KBM-7 (cell line): Measurements from ENCODE around the gene PDE7B.

Experiments used
- DNase-seq: peaks from one replicate; pipeline ENCODE4 v3.0.0-alpha.2; 2015
- in situ Hi-C: fragments of 300-500 bp; cut with MboI; formaldehyde crosslinking; loops from 2 replicates; pipeline ENCODE4 v1.14.3; 2020; ENCODE audit warnings: low sequenced_read_pairs, low pct_unique_long_range_greater_than_20kb, mixed read lengths

PDE7B gene

DNA sequence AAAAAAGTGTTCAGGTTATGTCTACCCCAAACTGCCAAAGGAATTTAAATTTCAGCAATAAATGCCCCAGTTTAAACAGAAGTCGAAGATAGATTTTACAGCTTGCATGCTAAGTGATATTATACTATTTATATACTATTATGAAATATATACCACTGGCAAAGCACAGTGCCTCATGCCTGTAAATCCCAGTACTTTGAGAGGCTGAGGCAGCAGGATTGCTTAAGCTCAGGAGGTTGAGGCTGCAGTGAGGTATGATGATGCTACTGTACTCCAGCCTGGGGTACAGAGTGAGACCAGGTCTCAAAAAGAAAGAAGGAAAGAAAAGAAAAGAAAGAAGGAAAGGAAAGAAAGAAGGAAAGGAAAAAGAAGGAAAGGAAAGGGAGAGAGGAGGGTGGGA, 296.6 kb downstream of the PDE7B start:
- no peak for DNase-seq
- in situ Hi-C loops, result no loop called here

DNA sequence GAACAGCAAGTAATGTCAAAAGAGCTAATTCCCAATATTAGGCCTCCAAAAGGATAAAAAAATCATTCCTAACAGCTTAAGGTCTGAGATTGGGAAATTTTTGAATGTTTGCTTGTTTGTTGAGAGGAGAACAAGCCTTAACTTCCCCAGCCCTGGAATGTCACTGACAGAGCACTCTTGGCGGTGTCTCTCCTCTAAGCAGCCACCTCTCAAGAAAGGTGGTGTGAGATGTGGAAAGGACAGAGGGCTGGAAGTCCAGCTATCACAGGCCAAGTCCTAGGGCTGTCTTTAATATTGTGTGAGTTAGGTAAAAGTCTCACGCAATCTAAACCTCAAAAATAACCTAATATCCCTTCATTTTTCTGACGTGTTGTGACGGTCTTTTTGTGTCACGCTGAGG, 297.0 kb downstream of the PDE7B start:
- in situ Hi-C loops, result no loop called here
- no peak for DNase-seq

DNA sequence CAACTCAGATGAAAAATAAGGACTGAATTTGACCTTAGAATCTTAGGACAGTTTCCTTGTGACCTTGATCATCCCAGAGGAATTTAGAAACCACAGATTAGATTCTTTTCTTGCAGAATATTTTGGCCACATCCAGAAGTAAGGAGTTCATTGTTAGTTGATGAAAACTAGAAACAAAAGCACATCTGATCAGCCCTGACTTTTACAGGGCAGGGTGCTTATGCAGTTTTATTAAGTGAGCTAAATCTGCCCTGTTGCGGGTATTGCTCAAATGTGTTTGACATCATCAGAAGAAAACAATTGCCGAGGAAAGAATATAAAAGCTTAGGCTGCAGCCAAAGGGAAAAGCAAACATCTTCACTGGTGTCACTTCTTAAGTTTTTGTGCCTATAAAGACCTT, 297.8 kb downstream of the PDE7B start:
- in situ Hi-C loops, result no loop called here
- DNase-seq, result no peak

DNA sequence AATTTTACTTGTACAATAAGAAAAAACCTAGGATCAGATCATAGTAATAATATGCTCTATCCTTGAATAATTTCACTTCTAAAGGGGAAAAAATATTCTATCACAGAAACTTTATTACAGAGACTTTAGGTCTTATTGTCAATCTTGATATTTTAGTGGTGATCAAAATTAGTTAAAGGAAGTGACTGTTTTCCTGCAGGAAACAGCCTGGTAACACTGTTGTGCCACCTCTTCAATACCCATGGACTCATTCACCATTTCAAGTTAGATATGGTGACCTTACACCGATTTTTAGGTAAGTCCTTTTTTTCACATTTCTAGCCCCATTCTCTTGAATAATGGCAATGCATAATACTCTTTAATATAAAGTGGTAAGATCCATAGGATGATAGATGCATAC, 299.5 kb downstream of the PDE7B start:
- no peak for DNase-seq
- in situ Hi-C loops, result no loop called here

DNA sequence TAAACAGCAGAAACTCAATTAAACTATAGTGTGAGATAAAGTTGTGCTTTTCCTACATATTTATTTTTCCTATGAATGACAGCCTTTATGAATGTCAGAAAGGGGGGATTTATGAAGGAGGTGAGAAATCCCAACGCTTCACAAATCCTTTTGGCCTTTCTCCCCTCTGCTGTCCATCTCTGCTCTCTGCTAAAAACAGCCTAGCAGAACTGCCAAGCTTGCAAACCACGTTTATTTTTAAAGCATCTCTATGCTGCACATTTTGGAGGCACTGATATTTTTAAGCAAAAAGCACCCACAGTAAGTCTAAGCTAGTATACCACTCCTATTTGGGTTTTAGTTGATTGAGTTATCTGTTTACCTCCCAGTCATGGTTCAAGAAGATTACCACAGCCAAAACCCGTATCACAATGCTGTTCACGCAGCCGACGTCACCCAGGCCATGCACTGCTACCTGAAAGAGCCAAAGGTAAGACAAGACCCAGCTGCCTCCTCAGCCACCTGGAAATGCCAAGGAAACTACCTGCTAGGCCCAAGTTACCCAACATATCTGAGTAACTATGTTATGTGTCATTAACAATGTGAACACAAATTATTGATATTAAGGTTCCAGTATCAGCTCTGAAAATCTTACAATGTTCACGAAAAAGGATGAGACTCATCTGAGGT, 302.3 kb downstream of the PDE7B start:
- no peak for DNase-seq
- in situ Hi-C loops, result no loop called here

DNA sequence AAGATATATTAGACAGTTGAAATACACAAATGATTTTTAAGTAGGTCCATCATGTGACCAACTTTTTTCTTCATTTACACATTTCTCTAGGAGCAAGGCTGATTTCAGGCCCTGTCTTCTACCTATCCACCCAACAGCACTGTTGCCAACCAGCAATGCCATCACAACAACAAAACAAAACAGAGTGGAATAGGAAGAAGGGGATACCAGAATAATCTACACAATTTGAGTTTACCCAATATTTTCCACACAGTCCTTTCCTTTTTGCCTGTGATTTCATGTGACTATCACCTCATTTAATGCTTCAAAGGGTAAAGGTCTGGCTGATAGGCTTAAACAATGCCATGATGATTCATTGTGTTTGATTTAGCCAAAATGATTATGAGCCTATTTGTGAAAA, 303.7 kb downstream of the PDE7B start:
- DNase-seq, result no peak
- in situ Hi-C loops, result no loop called here

DNA sequence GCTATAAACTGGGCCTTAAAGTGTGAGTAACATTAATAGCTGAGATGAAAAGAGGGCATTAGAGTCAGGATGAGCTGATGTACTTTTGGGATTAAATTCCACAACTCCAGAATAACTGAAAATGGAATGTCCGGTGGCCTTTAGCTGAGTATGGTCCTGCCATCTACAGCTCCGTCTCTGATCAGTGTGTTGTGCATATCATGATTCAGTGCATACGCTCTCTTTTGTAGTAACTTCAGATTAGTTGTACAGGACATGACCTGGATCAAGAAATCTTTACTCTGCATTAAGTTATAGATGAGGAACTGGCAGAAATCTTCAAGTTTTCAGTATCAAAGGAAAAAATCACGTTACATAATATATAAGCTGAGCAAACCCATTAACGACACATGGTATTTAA, 306.2 kb downstream of the PDE7B start:
- DNase-seq, result no peak
- in situ Hi-C loops, result no loop called here

DNA sequence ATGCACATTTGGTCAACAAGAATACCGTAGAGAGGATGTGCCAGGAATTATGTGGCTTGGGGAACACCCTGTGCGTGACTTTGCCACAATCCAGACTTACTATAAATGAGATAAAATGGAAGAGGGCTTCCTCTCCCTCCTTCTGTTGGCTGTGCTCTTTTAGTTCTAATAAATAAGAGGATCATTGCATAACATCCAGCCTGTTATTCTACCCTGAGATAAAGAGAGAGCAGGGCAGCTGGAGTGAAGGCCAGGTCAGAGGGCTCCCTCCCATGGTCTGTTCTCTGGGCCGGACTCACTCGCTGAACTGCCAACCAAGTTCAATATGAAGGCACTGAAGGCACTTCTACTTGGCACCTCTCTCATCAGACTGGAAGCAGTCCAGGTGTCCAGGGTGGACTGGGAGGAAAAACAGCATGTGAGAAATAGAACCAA, 306.9 kb downstream of the PDE7B start:
- in situ Hi-C loops, result no loop called here
- no peak for DNase-seq

DNA sequence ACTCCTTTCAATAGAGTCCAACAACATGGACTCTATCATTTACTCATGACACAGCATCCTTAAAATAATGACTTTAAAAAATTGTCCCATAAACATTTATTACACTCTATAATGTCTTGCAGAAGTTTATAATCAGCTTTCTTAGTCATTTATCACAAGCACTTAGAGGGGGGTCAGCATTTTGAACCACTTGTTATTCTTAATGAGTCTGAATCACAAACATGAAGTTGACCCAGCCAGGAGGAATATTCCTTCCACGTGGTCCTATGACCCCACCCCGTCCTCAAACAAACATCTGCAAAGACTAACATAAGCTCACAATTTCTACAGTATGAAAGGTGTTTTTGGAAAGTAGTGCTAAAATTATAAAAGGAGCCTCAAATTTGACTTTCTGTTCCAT, 307.5 kb downstream of the PDE7B start:
- DNase-seq, result no peak
- in situ Hi-C loops, result no loop called here

DNA sequence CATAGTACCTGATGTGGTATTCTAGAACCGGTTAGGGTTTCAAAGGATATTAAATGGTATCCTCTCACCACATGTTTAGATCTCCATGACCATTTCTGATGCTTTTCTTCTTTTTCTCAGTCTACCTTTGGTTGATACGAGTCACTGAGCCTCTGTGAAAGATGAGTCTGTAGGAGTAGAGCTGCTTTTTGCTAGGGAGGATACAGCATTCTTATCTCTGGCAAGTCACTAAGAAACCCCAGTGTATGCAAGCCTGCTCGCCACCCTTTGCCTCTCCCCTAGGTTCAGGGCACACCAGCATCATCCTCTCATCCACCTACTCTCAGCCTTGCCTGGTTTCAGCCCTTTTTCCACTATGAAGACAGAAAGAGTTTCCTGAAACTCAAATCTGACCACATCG, 308.7 kb downstream of the PDE7B start:
- no peak for DNase-seq
- in situ Hi-C loops, result no loop called here

DNA sequence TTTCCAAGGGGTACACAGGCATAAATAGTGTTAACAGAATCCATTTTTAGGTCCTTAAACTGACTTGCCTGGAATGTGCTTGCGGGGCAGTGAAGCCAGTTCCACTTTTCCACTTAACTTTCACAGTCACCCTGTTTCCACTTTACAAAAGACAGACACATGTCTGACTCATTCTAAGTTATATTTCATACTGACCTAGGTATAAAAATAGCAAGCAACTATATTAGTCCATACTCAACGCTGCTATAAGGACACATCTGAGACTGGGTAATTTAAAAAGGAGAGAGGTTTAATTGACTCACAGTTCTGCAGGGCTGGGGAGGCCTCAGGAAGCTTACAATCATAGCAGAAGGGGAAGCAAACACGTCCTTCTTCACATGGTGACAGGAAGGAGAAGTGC, 310.4 kb downstream of the PDE7B start:
- in situ Hi-C loops, result no loop called here
- DNase-seq, result no peak

DNA sequence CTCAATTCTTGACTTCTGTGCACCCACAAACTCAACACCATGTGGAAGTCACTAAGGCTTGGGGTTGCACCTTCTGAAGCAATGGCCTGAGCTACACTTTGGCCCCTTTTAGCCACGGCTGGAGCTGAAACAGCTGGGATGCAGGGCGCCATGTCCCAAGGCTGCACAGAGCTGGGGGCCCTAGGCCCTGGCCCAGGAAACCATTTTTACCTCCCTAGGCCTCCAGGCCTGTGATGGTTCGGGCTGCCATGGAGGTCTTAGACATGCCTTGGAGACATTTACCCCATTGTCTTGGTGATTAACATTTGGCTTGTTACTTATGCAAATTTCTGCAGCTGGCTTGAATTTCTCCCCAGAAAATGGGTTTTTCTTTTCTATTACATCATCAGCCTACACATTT, 311.8 kb downstream of the PDE7B start:
- DNase-seq, result no peak

DNA sequence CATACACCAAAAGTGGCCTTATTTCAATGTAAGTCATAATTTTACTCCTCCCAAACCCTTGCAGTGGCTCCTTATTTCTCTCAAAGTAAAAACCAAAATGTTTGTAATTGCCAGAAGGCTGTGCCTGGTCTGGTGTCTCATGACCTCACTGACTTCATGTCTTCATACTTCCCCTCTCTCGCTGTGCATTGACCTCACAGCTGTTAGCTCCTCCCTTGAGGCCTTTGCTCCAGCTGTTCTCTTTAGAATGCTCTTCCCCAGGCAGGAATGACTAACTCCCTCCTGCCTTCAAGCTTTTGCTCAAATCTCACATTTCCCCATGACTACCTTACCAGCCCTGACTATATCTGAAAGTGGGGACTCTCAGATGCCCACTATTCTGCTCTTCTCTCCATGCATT, 315.3 kb downstream of the PDE7B start:
- no peak for DNase-seq
- in situ Hi-C loops, result no loop called here

More for the DNA sequence above, 311.8 kb downstream of the PDE7B start:
- in situ Hi-C loops, result no loop called here

DNA sequence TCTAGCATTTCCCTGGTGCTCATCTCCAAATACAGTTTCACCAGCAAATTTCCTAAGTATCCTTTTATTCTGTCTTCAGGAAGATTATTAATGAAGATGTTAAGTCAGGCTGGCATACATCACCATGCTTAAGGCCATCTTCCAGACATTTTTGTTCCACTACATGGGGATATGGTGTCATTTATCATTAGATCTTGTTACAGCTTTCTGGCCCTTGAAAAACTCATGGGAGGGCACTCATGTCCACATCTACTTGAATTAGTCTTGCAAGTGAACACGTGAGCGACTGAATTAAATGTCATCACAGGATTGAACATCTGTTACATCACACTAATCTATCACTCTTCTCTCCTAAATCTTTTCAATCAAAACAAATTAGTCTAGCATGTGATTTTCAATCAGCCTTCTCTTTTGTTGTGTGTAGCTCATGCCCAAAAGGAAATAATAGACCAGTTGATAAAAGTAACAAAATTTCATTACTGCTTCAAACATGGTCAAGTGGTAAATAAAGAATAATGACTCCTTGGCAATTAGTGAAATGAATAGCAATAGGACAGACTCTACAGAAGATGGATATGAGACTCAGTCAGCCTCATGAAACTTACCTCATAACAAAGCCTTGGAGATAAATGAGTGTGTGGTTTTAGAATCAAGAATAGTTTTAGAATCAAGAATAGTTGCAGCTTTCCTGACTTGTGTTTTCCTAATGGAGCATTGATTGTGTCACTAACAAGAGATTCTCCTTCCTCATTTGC, 318.1 kb downstream of the PDE7B start:
- no peak for DNase-seq
- in situ Hi-C loops, result no loop called here

DNA sequence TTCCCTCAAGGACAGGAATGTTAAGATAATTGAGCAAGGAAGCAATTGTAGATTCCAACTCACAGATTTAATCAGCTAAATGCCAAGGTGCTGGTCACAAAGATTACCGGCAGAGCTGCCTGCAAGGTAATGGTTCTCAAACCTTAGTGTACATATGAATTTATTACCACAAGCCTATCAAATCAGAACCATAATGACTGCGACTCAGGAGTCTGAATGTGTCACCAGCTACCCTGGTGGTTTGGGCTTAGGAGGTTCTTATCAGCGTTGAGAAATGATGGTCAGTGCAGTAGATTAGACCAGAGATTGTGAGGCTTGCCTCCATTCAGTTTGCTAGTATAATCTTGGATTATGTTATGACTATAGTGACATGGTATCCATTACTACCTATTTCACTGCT, 319.7 kb downstream of the PDE7B start:
- in situ Hi-C loops, result no loop called here
- no peak for DNase-seq

DNA sequence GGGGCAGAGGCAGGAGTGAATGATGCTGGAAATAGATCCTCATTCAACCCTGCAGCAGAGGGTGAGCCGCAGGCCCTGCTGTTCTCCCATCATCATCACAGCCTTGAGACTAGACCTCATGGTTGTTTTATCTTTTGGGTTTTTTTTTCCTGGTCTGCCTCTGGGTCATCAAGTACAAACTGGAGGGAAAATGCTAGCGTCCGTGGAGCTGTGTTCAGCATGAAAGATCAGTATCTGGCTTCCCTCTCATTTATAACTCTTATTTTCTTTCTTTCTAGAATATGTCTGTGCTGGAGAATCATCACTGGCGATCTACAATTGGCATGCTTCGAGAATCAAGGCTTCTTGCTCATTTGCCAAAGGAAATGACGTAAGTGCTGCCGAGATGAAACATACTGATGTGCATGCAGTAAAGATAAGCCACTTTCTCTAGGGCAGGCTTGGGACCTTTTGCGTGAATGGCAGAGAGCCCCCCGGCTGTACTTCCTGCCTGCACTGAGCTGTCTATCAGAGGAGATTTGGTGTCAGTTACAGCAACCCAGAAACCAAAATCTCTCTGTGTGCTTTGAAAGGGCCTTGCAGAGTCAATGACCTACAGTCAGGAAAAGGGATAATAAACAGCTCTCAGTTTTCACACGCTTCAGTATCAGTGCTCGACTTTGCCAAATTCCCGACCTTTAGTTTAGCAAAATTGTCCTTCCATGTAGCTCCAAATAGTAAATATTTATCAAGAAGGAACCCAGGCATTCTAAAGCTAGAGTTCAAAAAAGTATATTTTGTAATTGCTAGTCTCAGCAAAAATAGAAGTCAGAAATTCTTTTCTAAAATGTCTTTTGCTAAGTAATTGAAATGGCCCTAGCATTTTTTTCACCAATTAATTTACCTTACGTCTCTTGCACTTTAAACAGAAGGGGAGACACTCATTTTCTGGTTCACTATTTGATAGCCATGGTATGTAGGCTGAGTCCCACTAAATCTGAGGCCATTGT, 322.3 kb downstream of the PDE7B start:
- DNase-seq, result peak; percentile 8
- in situ Hi-C loops, result no loop called here

DNA sequence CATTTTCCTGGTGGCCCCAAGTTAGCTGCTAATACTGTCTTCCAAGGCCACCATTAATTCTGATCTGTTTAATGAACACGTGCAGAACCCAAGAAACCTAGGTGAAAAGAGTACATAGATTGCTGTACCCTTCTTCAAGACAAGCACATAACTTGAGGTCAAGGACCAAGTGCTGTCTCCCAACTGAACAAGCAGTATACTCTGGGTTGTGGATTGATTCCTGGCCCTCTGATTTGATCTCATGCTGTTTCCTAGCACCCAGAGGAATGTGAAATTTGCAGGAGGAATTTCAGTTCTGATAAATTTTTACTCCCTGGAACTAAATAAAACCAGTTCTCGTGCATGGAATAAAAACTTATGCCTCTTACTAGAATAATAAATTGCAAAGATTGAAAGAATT, 323.0 kb downstream of the PDE7B start:
- in situ Hi-C loops, result no loop called here
- DNase-seq, result no peak

DNA sequence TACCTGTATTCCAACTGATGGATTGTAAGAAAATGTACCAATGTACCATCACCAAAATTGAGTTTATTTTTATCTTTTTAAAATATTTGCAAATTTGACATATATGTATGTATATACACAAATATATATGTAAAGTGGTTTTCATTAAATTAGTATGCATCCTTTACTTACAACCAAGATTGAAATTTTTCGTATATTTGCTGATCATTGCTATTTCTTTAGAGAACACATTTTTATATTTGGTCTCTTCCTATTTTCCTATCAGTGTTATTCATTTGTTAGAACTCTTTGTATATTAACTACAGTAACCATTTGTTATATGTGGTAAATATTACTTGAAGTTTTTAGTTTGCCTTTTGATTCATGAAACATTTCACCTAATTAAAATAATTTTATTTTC, 324.4 kb downstream of the PDE7B start:
- in situ Hi-C loops, result no loop called here

DNA sequence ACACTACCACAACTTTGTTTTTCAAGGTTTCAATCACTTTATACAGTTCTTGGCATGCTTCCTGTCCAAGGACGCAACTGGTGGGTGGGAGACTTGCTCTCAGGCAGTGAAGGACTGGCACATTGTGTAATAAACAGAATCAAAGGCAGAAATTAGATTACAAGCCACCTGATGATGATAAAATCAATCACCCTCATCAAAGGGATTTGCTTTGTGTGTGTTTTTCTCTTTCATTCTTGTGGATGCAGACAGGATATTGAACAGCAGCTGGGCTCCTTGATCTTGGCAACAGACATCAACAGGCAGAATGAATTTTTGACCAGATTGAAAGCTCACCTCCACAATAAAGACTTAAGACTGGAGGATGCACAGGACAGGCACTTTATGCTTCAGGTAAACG, 327.2 kb downstream of the PDE7B start:
- in situ Hi-C loops, result no loop called here
- no peak for DNase-seq

More for the DNA sequence above, 324.4 kb downstream of the PDE7B start:
- no peak for DNase-seq
